NB4 (cell line): Measurements from ENCODE around the gene CCT7.

Experiments
- POLR2A ChIP-seq: IDR thresholded peaks from 2 replicates; pipeline ENCODE4 v1.6.1; 2011; ENCODE audit warnings: mild to moderate bottlenecking; ENCODE audit not compliant: insufficient read length; ENCODE audit errors: extremely low read depth
- TF ChIP-seq, protein P1 (sequence below): IDR thresholded peaks from one replicate; pipeline ENCODE4 v1.5.1; 2012; ENCODE audit warnings: low read depth, low read length

- no peak for TF ChIP-seq POLR2A
- TF ChIP-seq, protein P1, sequence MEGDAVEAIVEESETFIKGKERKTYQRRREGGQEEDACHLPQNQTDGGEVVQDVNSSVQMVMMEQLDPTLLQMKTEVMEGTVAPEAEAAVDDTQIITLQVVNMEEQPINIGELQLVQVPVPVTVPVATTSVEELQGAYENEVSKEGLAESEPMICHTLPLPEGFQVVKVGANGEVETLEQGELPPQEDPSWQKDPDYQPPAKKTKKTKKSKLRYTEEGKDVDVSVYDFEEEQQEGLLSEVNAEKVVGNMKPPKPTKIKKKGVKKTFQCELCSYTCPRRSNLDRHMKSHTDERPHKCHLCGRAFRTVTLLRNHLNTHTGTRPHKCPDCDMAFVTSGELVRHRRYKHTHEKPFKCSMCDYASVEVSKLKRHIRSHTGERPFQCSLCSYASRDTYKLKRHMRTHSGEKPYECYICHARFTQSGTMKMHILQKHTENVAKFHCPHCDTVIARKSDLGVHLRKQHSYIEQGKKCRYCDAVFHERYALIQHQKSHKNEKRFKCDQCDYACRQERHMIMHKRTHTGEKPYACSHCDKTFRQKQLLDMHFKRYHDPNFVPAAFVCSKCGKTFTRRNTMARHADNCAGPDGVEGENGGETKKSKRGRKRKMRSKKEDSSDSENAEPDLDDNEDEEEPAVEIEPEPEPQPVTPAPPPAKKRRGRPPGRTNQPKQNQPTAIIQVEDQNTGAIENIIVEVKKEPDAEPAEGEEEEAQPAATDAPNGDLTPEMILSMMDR, result no peak
Observed at GRCh38 chr2:73257425-73258125, 23.5 kb downstream of the CCT7 start.
